OCI-LY1 (cell line): ENCODE data around the gene OR2L13.
A peak's percentile ranks its signal among the peaks of the same experiment; 100 is the strongest.

Experiments used
- H2AFZ ChIP-seq: fragments of 200-600 bp; sonication (generic), shearing (Covaris generic); 2 replicates; pipeline ENCODE4 v1.6.0; 2014; ENCODE audit warnings: antibody characterized with exemption, mild to moderate bottlenecking, low read length
- H3F3A ChIP-seq: fragments of 200-600 bp; sonication (generic), shearing (Covaris generic); 2 replicates; pipeline ENCODE4 v1.6.0; 2014; ENCODE audit warnings: mild to moderate bottlenecking, antibody characterized with exemption, low read length, moderate library complexity; ENCODE audit not compliant: insufficient read depth
- H3K27ac ChIP-seq: fragments of 200-600 bp; sonication (generic); 2 replicates; pipeline ENCODE4 v1.5.1; 2014; ENCODE audit warnings: low read length, mixed run types, mild to moderate bottlenecking, low read depth; ENCODE audit not compliant: poor library complexity, severe bottlenecking
- H3K27me3 ChIP-seq: fragments of 200-600 bp; sonication (generic); 2 replicates; pipeline ENCODE4 v1.6.0; 2014; ENCODE audit warnings: antibody characterized with exemption, mild to moderate bottlenecking, low read length, moderate library complexity; ENCODE audit not compliant: insufficient read depth
- H3K36me3 ChIP-seq: fragments of 200-600 bp; sonication (generic); 2 replicates; pipeline ENCODE4 v1.6.1; 2014; ENCODE audit warnings: mild to moderate bottlenecking, antibody characterized with exemption, low read length, moderate library complexity, mixed read lengths; ENCODE audit not compliant: insufficient read depth
- H3K4me1 ChIP-seq: fragments of 200-600 bp; sonication (generic); 2 replicates; pipeline ENCODE4 v1.5.1; 2014; ENCODE audit warnings: mild to moderate bottlenecking, low read length, moderate library complexity; ENCODE audit not compliant: insufficient read depth, severe bottlenecking
- H3K4me2 ChIP-seq: fragments of 200-600 bp; sonication (generic), shearing (Covaris generic); 2 replicates; pipeline ENCODE4 v1.6.1; 2014; ENCODE audit warnings: low read length
- H3K4me3 ChIP-seq: fragments of 200-600 bp; sonication (generic); 2 replicates; pipeline ENCODE4 v1.5.1; 2014; ENCODE audit warnings: low read length, low read depth, mild to moderate bottlenecking, mixed read lengths; ENCODE audit not compliant: poor library complexity, severe bottlenecking
- H3K79me2 ChIP-seq: fragments of 200-600 bp; shearing (Covaris generic); 2 replicates; pipeline ENCODE4 v1.6.1; 2016; ENCODE audit warnings: mixed run types, low read length, mixed read lengths; ENCODE audit not compliant: insufficient read depth
- H3K9ac ChIP-seq: fragments of 200-600 bp; sonication (generic), shearing (Covaris generic); 2 replicates; pipeline ENCODE4 v1.6.1; 2014; ENCODE audit warnings: mild to moderate bottlenecking, low read length, mixed read lengths
- H3K9me2 ChIP-seq: fragments of 200-600 bp; sonication (generic), shearing (Covaris generic); 2 replicates; pipeline ENCODE4 v1.6.1; 2014; ENCODE audit warnings: low read depth, mild to moderate bottlenecking, low read length, mixed read lengths
- H3K9me3 ChIP-seq: fragments of 200-600 bp; shearing (Covaris generic); 2 replicates; pipeline ENCODE4 v1.6.1; 2014; ENCODE audit warnings: low read length, mixed read lengths
- H4K20me1 ChIP-seq: fragments of 200-600 bp; sonication (generic), shearing (Covaris generic); 2 replicates; pipeline ENCODE4 v1.6.0; 2016; ENCODE audit warnings: mild to moderate bottlenecking, low read length; ENCODE audit not compliant: insufficient read depth
- CTCF ChIP-seq: fragments of 200-600 bp; sonication (generic), shearing (Covaris generic); IDR thresholded peaks from 2 replicates; pipeline ENCODE4 v1.5.1; 2017; ENCODE audit warnings: mild to moderate bottlenecking, antibody characterized with exemption, low read length, moderate library complexity, mixed read lengths
- EZH2 ChIP-seq: fragments of 200-600 bp; sonication (generic), shearing (Covaris generic); IDR thresholded peaks from 2 replicates; pipeline ENCODE4 v1.8.0; 2017; ENCODE audit warnings: borderline replicate concordance, mixed run types, mild to moderate bottlenecking, antibody characterized with exemption, low read length, moderate library complexity, mixed read lengths

OR2L13 gene

GRCh38 chr1:248047008-248047407, 48.0 kb upstream of the OR2L13 start:
- H3K4me3 ChIP-seq: no peak overlapping the region
- H3K9me2 ChIP-seq: no peaks in the 10 kb centered on the region
- no peak overlapping the region for H3K4me2 ChIP-seq
- TF ChIP-seq CTCF: peak; percentile 12; the same call in 1 of the 2 replicates
- no peak for TF ChIP-seq EZH2
- no peaks in the 10 kb centered on the region for H3F3A ChIP-seq
- H3K9ac ChIP-seq: no peak overlapping the region
- no peaks in the 10 kb centered on the region for H3K4me1 ChIP-seq
- no peak overlapping the region for H2AFZ ChIP-seq
- H3K36me3 ChIP-seq: no peaks in the 10 kb centered on the region
- no peak overlapping the region for H3K27ac ChIP-seq
- H4K20me1 ChIP-seq: no peaks in the 10 kb centered on the region
- no peaks in the 10 kb centered on the region for H3K27me3 ChIP-seq
- H3K9me3 ChIP-seq: no peaks in the 10 kb centered on the region
- H3K79me2 ChIP-seq: no peaks in the 10 kb centered on the region

GRCh38 chr1:248054671-248055070, 40.3 kb upstream of the OR2L13 start:
- TF ChIP-seq CTCF (no peak), EZH2 (no peak)
- Histone ChIP-seq H3K27me3 (no peaks in the 10 kb centered on the region), H3K9ac (no peak overlapping the region), H3K4me1 (no peaks in the 10 kb centered on the region), H2AFZ (no peak overlapping the region), H3K4me3 (no peak overlapping the region), H3K9me3 (no peaks in the 10 kb centered on the region), H4K20me1 (no peaks in the 10 kb centered on the region), H3K36me3 (no peaks in the 10 kb centered on the region), H3K4me2 (no peak overlapping the region), H3K27ac (no peak overlapping the region), H3F3A (no peaks in the 10 kb centered on the region), H3K79me2 (no peaks in the 10 kb centered on the region), H3K9me2 (no peaks in the 10 kb centered on the region)

GRCh38 chr1:248055261-248055660, 39.7 kb upstream of the OR2L13 start:
- TF ChIP-seq EZH2 (no peak), CTCF (no peak)
- no peaks in the 10 kb centered on the region for H3K9me2 ChIP-seq
- no peak overlapping the region for H3K4me3 ChIP-seq
- no peak overlapping the region for H2AFZ ChIP-seq
- H3K79me2 ChIP-seq: no peaks in the 10 kb centered on the region
- no peaks in the 10 kb centered on the region for H3K36me3 ChIP-seq
- H3K4me2 ChIP-seq: no peak overlapping the region
- H3K27me3 ChIP-seq: no peaks in the 10 kb centered on the region
- no peaks in the 10 kb centered on the region for H3K4me1 ChIP-seq
- H3K27ac ChIP-seq: no peak overlapping the region
- no peaks in the 10 kb centered on the region for H3K9me3 ChIP-seq
- no peaks in the 10 kb centered on the region for H4K20me1 ChIP-seq
- H3F3A ChIP-seq: no peaks in the 10 kb centered on the region
- H3K9ac ChIP-seq: no peak overlapping the region
